Spinal cord (tissue), 10 donors: ENCODE data around the gene PRKRA. TPM values are rescaled to one million over a fixed set of nuclear protein-coding genes. Genes with fewer than 3 reads are reported as not detected.

ENCODE experiments used
- DNase-seq, 6 donors: peaks; one replicate each; pipeline versions ENCODE4 v3.0.0 to v3.0.0-alpha.2; 2013 to 2015; ENCODE audit warnings: low spot score in 6 of 6, low read depth in 4 of 6
- H3K27ac ChIP-seq: one replicate; pipeline ENCODE4 v1.5.1; 2013; ENCODE audit warnings: low read depth, low read length, control low read depth
- H3K27me3 ChIP-seq: one replicate; pipeline ENCODE4 v1.6.1; 2013; ENCODE audit warnings: low read length; ENCODE audit not compliant: control insufficient read depth, insufficient read depth
- H3K36me3 ChIP-seq: one replicate; pipeline ENCODE4 v1.6.1; 2013; ENCODE audit warnings: low read length; ENCODE audit not compliant: control insufficient read depth, insufficient read depth
- H3K4me1 ChIP-seq: one replicate; pipeline ENCODE4 v1.6.1; 2013; ENCODE audit warnings: low read length; ENCODE audit not compliant: control insufficient read depth, insufficient read depth
- H3K4me3 ChIP-seq: one replicate; pipeline ENCODE4 v1.5.1; 2013; ENCODE audit warnings: low read depth, low read length, control low read depth
- H3K9me3 ChIP-seq: one replicate; pipeline ENCODE4 v1.6.1; 2013; ENCODE audit warnings: low read length; ENCODE audit not compliant: control insufficient read depth, insufficient read depth
- WGBS: methylation state at CpG from one replicate; pipeline ENCODE4 v1.1.5; 2013; ENCODE audit warnings: missing lambda C conversion rate; ENCODE audit not compliant: insufficient coverage; 5-methylcytosine and 5-hydroxymethylcytosine counted together
- polyA plus RNA-seq, 2 donors: library from polyadenylated mRNA; unstranded; fragments of 120-200 nt; gene quantifications; one replicate each; pipeline ENCODE4 v1.2.1, GENCODE V29; 2013; ENCODE audit not compliant: insufficient read length in 2 of 2
- total RNA-seq, 2 donors: library from RNA; depleted of rRNA in 1 of 2; stranded (reverse); fragments of 120-200 nt in 1 of 2; fragments of >200 nt in 1 of 2; gene quantifications; one replicate each; pipeline versions ENCODE4 v1.2.3 to v1.2.4, GENCODE V29; 2013 to 2014
- donor health status: healthy.

PRKRA gene
- total and polyA plus RNA-seq, 4 donors = 72.3 to 92.7 (median 84.2) TPM

- Histone ChIP-seq H3K36me3 (peaks cover 8% of the 10 kb centered on the region), H3K4me1 (no peaks in the 10 kb centered on the region), H3K27ac (no peak overlapping the region), H3K4me3 (no peak overlapping the region), H3K9me3 (no peaks in the 10 kb centered on the region), H3K27me3 (no peaks in the 10 kb centered on the region)
- WGBS = 96% methylated on average over 7 of the region's 7 CpGs
- no peak for DNase-seq
These were observed 62.7 kb downstream of the PRKRA start for GRCh38 chr2:178388287-178388686.

- no CpG with 5 or more reads among the region's 1 CpG for WGBS
- H3K4me3 ChIP-seq = no peak overlapping the region
- H3K27me3 ChIP-seq = no peaks in the 10 kb centered on the region
- H3K36me3 ChIP-seq = peaks cover 12% of the 10 kb centered on the region
- H3K4me1 ChIP-seq = no peaks in the 10 kb centered on the region
- H3K9me3 ChIP-seq = no peaks in the 10 kb centered on the region
- no peak overlapping the region for H3K27ac ChIP-seq
- DNase-seq = no peak
These were observed 63.9 kb downstream of the PRKRA start for GRCh38 chr2:178386986-178387597.

GRCh38 chr2:178385595-178386148, 65.3 kb downstream of the PRKRA start:
- H3K4me1 ChIP-seq = no peaks in the 10 kb centered on the region
- no peaks in the 10 kb centered on the region for H3K27me3 ChIP-seq
- no peaks in the 10 kb centered on the region for H3K9me3 ChIP-seq
- H3K36me3 ChIP-seq = peaks cover 12% of the 10 kb centered on the region
- no peak for DNase-seq
- H3K27ac ChIP-seq = no peak overlapping the region
- WGBS = no CpG with 5 or more reads among the region's 4 CpGs
- H3K4me3 ChIP-seq = no peak overlapping the region

GRCh38 chr2:178383718-178384117, 67.3 kb downstream of the PRKRA start:
- Histone ChIP-seq H3K27ac (no peak overlapping the region), H3K4me3 (no peak overlapping the region), H3K9me3 (no peaks in the 10 kb centered on the region), H3K27me3 (no peaks in the 10 kb centered on the region), H3K36me3 (peaks cover 7% of the 10 kb centered on the region), H3K4me1 (no peaks in the 10 kb centered on the region)
- DNase-seq = no peak
- WGBS = no CpG with 5 or more reads among the region's 5 CpGs

Other genes with a start within 250 kb of the PRKRA start
- 1 to 10 TPM; 4.7 to 7.9 TPM for gene PJVK, start 203 bp upstream of the PRKRA start, total RNA-seq
- 10 to 100 TPM in 1 of 2 donors, 1 to 10 TPM in 1; 6.5 to 11.6 TPM for gene PJVK, start 203 bp upstream of the PRKRA start, polyA plus RNA-seq
- gene FKBP7, start 27.4 kb upstream of the PRKRA start, total RNA-seq = 10 to 100 TPM; 44.4 to 59.1 TPM
- 10 to 100 TPM; 16.7 to 20.1 TPM for gene FKBP7, start 27.4 kb upstream of the PRKRA start, polyA plus RNA-seq
- gene PLEKHA3, start 29.3 kb upstream of the PRKRA start, total RNA-seq = 10 to 100 TPM; 13.3 to 28.1 TPM
- 10 to 100 TPM; 22.0 to 34.3 TPM for gene PLEKHA3, start 29.3 kb upstream of the PRKRA start, polyA plus RNA-seq